HUES64 (cell line): ENCODE data around the gene PVR.

Source experiments
- H3K27ac ChIP-seq: 2 replicates; pipeline ENCODE4 v1.7.0; 2013; ENCODE audit warnings: low read depth, low read length, inconsistent platforms
- H3K27me3 ChIP-seq: 2 replicates; pipeline ENCODE4 v1.6.1; 2013; ENCODE audit warnings: mild to moderate bottlenecking, low read length; ENCODE audit not compliant: insufficient read depth
- H3K36me3 ChIP-seq: 2 replicates; pipeline ENCODE4 v1.6.1; 2013; ENCODE audit warnings: mild to moderate bottlenecking, low read length; ENCODE audit not compliant: insufficient read depth
- H3K4me1 ChIP-seq: 2 replicates; pipeline ENCODE4 v1.6.1; 2013; ENCODE audit warnings: mild to moderate bottlenecking, low read length, moderate library complexity; ENCODE audit not compliant: insufficient read depth
- H3K4me3 ChIP-seq: 2 replicates; pipeline ENCODE4 v1.5.1; 2013; ENCODE audit warnings: mild to moderate bottlenecking, low read length, moderate library complexity
- H3K9ac ChIP-seq: 2 replicates; pipeline ENCODE4 v1.6.1; 2013; ENCODE audit warnings: mild to moderate bottlenecking, low read depth, low read length
- H3K9me3 ChIP-seq: 2 replicates; pipeline ENCODE4 v1.6.1; 2013; ENCODE audit warnings: low read depth, low read length; ENCODE audit not compliant: insufficient read depth
- WGBS: fragments of 150-250, 120-280 bp; methylation state at CpG from one replicate; pipeline ENCODE4 v1.1.7; 2013; ENCODE audit warnings: missing lambda C conversion rate; 5-methylcytosine and 5-hydroxymethylcytosine counted together

PVR gene

GRCh38 chr19:44648631-44649251, 5.0 kb downstream of the PVR start:
- Histone ChIP-seq H3K4me3 (no peak overlapping the region), H3K9me3 (no peaks in the 10 kb centered on the region), H3K27me3 (no peaks in the 10 kb centered on the region), H3K36me3 (peaks cover 65% of the 10 kb centered on the region), H3K9ac (no peak overlapping the region), H3K27ac (no peak overlapping the region), H3K4me1 (no peaks in the 10 kb centered on the region)
- 95% methylated on average over 3 of the region's 3 CpGs for WGBS

GRCh38 chr19:44649578-44650145, 6.0 kb downstream of the PVR start:
- no peak overlapping the region for H3K27ac ChIP-seq
- H3K9me3 ChIP-seq = no peaks in the 10 kb centered on the region
- WGBS = 94% methylated on average over 15 of the region's 15 CpGs
- no peak overlapping the region for H3K9ac ChIP-seq
- no peak overlapping the region for H3K4me3 ChIP-seq
- no peaks in the 10 kb centered on the region for H3K27me3 ChIP-seq
- no peaks in the 10 kb centered on the region for H3K4me1 ChIP-seq
- peaks cover 68% of the 10 kb centered on the region for H3K36me3 ChIP-seq

DNA sequence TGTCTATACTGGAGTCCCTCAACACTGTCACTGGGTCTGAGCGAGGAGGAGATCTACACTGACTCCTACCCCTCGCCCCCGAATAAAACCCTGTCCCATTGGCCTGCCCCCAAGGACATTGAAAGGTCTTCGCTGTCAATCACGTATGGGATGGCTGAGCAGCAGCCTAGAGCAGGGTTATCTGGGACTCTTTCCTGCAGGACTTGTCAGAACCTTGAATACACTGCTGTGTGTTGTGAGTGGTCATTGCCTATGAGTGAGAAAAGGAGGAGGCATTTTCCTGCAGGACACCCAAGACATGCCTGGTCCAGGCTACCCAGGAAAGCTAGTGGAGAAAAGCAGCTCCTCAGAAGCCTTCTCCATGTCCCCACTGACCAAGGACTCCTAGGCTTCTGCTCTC, 9.6 kb downstream of the PVR start:
- peaks cover 85% of the 10 kb centered on the region for H3K36me3 ChIP-seq

DNA sequence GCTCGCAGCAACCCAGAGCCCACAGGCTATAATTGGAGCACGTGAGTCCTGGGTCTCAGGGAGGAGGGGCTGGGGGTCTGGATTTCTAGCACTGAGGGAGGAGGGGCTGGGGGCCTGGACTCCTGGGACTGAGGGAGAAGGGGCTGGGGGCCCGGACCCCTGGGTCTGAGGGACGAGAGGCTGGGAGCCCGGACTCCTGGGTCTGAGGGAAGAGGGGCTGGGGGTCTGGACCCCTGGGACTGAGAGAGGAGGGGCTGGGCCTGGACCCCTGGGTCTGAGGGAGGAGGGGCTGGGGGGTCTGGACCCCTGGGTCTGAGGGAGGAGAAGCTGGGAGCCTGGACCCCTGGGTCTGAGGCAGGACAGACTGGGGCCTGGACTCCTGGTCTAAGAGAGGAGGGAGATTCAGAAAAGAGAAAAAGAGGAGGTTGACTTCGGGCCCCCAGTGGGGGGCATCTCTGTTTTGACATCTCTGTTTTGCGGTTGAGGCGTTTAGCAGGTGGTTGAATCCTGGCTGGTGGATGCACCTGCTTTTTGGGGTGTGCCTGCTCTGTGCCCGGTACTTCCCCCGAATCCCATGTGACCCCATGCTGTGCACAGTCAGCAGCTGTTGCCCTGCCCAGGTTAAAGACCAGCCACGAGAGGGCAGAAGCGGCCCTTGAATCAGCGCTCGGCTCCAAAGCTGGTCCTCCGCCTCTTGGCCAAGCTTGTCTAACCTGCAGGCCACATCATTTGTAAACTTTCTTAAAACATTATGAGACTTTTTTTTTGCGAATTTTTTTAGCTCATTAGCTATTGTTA, 10.5 kb downstream of the PVR start:
- no peaks in the 10 kb centered on the region for H3K27me3 ChIP-seq
- WGBS = 80% methylated on average over 15 of the region's 16 CpGs
- peaks cover 85% of the 10 kb centered on the region for H3K36me3 ChIP-seq
- no peaks in the 10 kb centered on the region for H3K4me1 ChIP-seq
- no peak overlapping the region for H3K9ac ChIP-seq
- no peaks in the 10 kb centered on the region for H3K9me3 ChIP-seq
- H3K27ac ChIP-seq = no peak overlapping the region
- H3K4me3 ChIP-seq = no peak overlapping the region

More for the DNA sequence above, 9.6 kb downstream of the PVR start:
- no peak overlapping the region for H3K4me3 ChIP-seq
- H3K9ac ChIP-seq = no peak overlapping the region
- H3K4me1 ChIP-seq = no peaks in the 10 kb centered on the region
- H3K27me3 ChIP-seq = no peaks in the 10 kb centered on the region
- 95% methylated on average over 5 of the region's 5 CpGs for WGBS
- no peaks in the 10 kb centered on the region for H3K9me3 ChIP-seq
- no peak overlapping the region for H3K27ac ChIP-seq

DNA sequence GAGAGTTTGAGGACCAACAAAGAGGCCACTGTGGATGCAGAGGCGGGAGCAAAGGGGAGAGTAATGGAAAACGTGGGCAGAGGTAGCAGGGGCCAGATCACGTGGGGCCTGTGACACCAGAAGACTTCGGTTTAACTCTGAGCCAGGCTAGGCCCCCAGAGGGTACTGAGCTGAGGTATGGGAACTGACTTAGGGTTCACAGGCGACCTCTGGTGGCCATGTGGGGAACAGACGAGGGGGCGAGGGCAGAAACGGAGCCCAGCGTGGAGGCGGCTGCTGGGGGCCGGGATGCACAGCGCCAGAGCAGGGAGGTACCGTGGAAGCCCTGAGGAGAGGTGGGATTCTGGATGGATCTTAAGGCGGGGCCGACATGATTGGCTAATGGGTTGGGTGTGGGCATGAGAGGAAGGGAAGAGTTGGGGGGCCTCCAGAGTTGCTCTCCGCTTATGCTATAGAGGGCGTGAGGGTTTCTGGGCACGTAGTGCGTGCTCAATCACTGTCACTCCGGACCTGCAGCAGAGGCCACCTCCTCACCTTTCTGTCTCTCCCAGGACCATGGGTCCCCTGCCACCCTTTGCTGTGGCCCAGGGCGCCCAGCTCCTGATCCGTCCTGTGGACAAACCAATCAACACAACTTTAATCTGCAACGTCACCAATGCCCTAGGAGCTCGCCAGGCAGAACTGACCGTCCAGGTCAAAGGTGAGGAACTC, 13.7 kb downstream of the PVR start:
- Histone ChIP-seq H3K4me1 (no peaks in the 10 kb centered on the region), H3K27ac (no peak overlapping the region), H3K4me3 (no peak overlapping the region), H3K36me3 (peaks cover 83% of the 10 kb centered on the region), H3K27me3 (no peaks in the 10 kb centered on the region), H3K9ac (no peak overlapping the region), H3K9me3 (no peaks in the 10 kb centered on the region)
- 57% methylated on average over 25 of the region's 25 CpGs for WGBS

DNA sequence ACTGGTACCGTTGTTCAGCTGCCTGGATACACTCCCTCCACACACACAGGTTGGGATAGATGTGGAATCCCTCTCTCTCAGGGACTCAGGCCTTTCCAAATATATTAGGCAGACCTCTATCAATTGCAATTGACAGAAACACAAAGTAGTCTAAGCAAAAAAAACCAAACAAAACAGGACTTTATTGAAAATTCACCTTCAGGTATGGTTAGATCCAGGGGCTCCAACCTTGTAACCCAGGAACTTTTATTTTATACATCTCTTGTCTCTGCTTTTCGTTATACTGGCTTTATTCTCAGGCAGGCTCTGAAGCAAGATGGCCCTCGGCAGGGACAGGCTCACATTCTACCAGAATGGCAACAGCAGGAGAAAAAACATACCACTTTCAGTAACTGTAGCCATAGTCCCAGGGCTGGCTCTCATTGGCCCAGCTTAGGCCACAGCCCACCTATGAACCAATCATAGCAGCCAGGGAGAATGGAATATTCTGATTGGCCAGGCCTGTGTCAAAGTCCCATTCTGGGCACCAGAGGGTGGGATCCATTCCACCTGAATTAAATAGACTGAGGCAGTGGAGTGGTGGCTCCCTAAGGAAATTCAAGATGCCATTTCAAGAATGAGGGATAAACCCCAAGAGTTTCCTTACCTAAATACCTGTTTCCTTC, 14.5 kb downstream of the PVR start:
- H3K9ac ChIP-seq = no peak overlapping the region
- WGBS = 97% methylated on average over 3 of the region's 3 CpGs
- H3K36me3 ChIP-seq = peaks cover 83% of the 10 kb centered on the region

GRCh38 chr19:44660081-44660480, 16.4 kb downstream of the PVR start:
- peaks cover 75% of the 10 kb centered on the region for H3K36me3 ChIP-seq
- no peak overlapping the region for H3K4me3 ChIP-seq
- H3K4me1 ChIP-seq = no peaks in the 10 kb centered on the region
- H3K27ac ChIP-seq = no peak overlapping the region
- H3K9me3 ChIP-seq = no peaks in the 10 kb centered on the region
- WGBS = 96% methylated on average over 4 of the region's 4 CpGs
- no peak overlapping the region for H3K9ac ChIP-seq
- no peaks in the 10 kb centered on the region for H3K27me3 ChIP-seq

More for the DNA sequence above, 14.5 kb downstream of the PVR start:
- no peaks in the 10 kb centered on the region for H3K27me3 ChIP-seq
- no peaks in the 10 kb centered on the region for H3K4me1 ChIP-seq
- no peaks in the 10 kb centered on the region for H3K9me3 ChIP-seq
- no peak overlapping the region for H3K4me3 ChIP-seq
- H3K27ac ChIP-seq = no peak overlapping the region

GRCh38 chr19:44661205-44661604, 17.5 kb downstream of the PVR start:
- H3K4me1 ChIP-seq = no peaks in the 10 kb centered on the region
- no peaks in the 10 kb centered on the region for H3K9me3 ChIP-seq
- 92% methylated on average over 10 of the region's 11 CpGs for WGBS
- peaks cover 64% of the 10 kb centered on the region for H3K36me3 ChIP-seq
- no peaks in the 10 kb centered on the region for H3K27me3 ChIP-seq
- H3K4me3 ChIP-seq = no peak overlapping the region
- no peak overlapping the region for H3K9ac ChIP-seq
- H3K27ac ChIP-seq = no peak overlapping the region

GRCh38 chr19:44661904-44662303, 18.2 kb downstream of the PVR start:
- 97% methylated on average over 7 of the region's 7 CpGs for WGBS
- Histone ChIP-seq H3K4me3 (no peak overlapping the region), H3K4me1 (no peaks in the 10 kb centered on the region), H3K9me3 (no peaks in the 10 kb centered on the region), H3K36me3 (peaks cover 61% of the 10 kb centered on the region), H3K27ac (no peak overlapping the region), H3K27me3 (no peaks in the 10 kb centered on the region), H3K9ac (no peak overlapping the region)

DNA sequence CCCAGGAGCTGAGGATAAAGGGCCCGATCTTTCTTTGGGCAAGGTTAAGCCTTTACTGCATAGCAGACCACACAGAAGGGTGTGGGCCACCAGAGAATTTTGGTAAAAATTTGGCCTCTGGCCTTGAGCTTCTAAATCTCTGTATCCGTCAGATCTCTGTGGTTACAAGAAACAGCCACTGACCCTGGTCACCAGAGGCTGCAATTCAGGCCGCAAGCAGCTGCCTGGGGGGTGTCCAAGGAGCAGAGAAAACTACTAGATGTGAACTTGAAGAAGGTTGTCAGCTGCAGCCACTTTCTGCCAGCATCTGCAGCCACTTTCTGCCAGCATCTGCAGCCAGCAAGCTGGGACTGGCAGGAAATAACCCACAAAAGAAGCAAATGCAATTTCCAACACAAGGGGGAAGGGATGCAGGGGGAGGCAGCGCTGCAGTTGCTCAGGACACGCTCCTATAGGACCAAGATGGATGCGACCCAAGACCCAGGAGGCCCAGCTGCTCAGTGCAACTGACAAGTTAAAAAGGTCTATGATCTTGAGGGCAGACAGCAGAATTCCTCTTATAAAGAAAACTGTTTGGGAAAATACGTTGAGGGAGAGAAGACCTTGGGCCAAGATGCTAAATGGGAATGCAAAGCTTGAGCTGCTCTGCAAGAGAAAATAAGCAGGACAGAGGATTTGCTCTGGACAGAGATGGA, 19.1 kb downstream of the PVR start:
- no peak overlapping the region for H3K9ac ChIP-seq
- 90% methylated on average over 7 of the region's 7 CpGs for WGBS
- peaks cover 56% of the 10 kb centered on the region for H3K36me3 ChIP-seq
- H3K4me1 ChIP-seq = no peaks in the 10 kb centered on the region
- no peaks in the 10 kb centered on the region for H3K27me3 ChIP-seq
- no peaks in the 10 kb centered on the region for H3K9me3 ChIP-seq
- H3K27ac ChIP-seq = no peak overlapping the region
- no peak overlapping the region for H3K4me3 ChIP-seq
